HG02759 (cell line): Measurements from ENCODE around the gene ERN1.

Experiments used
- ATAC-seq: cut with Tn5 transposase; IDR thresholded peaks from one replicate; pipeline ENCODE4 v1.9.1; 2021; ENCODE audit warnings: mild to moderate bottlenecking, moderate library complexity; ENCODE audit not compliant: unreplicated experiment

Gene ERN1

GRCh38 chr17:64158406-64158805 lies 28.5 kb upstream of the ERN1 start:
- no peak for ATAC-seq

GRCh38 chr17:64157669-64158180 lies 27.8 kb upstream of the ERN1 start:
- no peak for ATAC-seq

GRCh38 chr17:64156670-64157069 lies 26.7 kb upstream of the ERN1 start:
- no peak for ATAC-seq

GRCh38 chr17:64155751-64156544 lies 26.0 kb upstream of the ERN1 start:
- ATAC-seq: no peak

GRCh38 chr17:64155129-64155528 lies 25.2 kb upstream of the ERN1 start:
- no peak for ATAC-seq

GRCh38 chr17:64154717-64155116 lies 24.8 kb upstream of the ERN1 start:
- no peak for ATAC-seq

- no peak for ATAC-seq
Measured at GRCh38 chr17:64154313-64154695, 24.4 kb upstream of the ERN1 start.

GRCh38 chr17:64153565-64154312 lies 23.8 kb upstream of the ERN1 start:
- no peak for ATAC-seq

GRCh38 chr17:64152428-64153125 lies 22.6 kb upstream of the ERN1 start:
- no peak for ATAC-seq

GRCh38 chr17:64151016-64151368 lies 21.0 kb upstream of the ERN1 start:
- ATAC-seq: no peak

GRCh38 chr17:64150237-64151015 lies 20.5 kb upstream of the ERN1 start:
- no peak for ATAC-seq

- ATAC-seq: no peak
Measured at GRCh38 chr17:64149196-64149595, 19.3 kb upstream of the ERN1 start.

GRCh38 chr17:64148699-64149098 lies 18.8 kb upstream of the ERN1 start:
- no peak for ATAC-seq

- no peak for ATAC-seq
Measured at GRCh38 chr17:64148017-64148631, 18.2 kb upstream of the ERN1 start.

- ATAC-seq: no peak
Measured at GRCh38 chr17:64147110-64148016, 17.4 kb upstream of the ERN1 start.

- ATAC-seq: peak; percentile 1
Measured at GRCh38 chr17:64146418-64147109, 16.6 kb upstream of the ERN1 start.

GRCh38 chr17:64145751-64146417 lies 15.9 kb upstream of the ERN1 start:
- peak; percentile 94 for ATAC-seq

- ATAC-seq: no peak
Measured at GRCh38 chr17:64145375-64145750, 15.4 kb upstream of the ERN1 start.
